RWPE1 (cell line): Measurements from ENCODE around the gene USF1.

Experiments used
- CTCF ChIA-PET: fragments of 350-600 bp; sonication (Branson Sonifier 250); formaldehyde crosslinking; extraction: SDS; loops from one replicate; lab custom pipeline; 2021; lab: Yijun Ruan, JAX
- POLR2A ChIA-PET: fragments of 400-600 bp; formaldehyde crosslinking; extraction: SDS; loops from one replicate; lab custom pipeline; 2020; ENCODE audit warnings: antibody characterized with exemption; ENCODE audit not compliant: low non-redundant PET; lab: Yijun Ruan, JAX
- DNase-seq: peaks from one replicate; pipeline ENCODE4 v3.0.0; 2012; ENCODE audit warnings: low spot score
- H3K27ac ChIP-seq: fragments of 450-650 bp; 2 replicates; pipeline ENCODE4 v1.5.1; 2017
- TF ChIP-seq, protein P1 (sequence below): fragments of 450-650 bp; conservative IDR thresholded peaks from 2 replicates; pipeline ENCODE4 v1.5.1; 2017; ENCODE audit warnings: low read depth, mild to moderate bottlenecking

USF1 gene

DNA sequence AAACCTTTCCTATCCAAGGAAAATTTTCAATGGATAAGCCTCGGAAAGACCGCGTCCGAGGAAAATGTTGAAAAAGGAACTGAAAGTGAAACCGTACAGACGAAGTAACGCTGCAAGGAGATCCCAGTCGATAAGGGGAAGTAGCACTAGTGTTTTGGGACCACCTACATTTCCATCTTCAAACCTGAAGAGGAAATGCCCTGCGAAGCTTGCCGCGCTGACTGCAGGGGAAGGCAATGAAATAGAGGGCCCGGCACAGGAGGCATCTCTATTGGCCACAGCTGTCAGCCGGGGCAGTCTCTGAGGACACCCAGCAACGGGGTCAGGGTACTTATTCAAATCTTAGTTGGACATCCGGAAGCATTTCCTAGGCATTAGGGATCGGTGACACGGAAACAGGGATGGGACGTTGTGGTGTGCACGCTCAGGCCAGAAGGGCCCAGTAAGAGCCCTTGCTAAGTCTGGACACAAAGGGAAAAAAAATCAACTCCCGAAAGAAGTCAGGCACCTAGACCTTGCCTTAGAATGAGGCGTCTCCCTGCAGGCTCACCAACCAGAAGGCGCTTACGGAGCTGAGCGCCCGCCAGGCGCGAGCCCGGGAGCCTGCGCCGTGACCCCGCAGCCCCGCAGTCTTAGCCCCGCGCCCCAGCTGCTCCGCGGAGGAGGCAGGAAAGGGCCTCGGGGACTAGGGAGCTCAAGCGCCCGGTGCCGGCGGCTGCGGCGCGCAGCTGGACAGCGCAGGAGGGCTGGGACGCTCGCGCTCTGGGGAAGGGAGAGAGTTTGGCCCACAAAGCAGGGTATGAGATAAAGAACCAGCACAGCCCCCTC, 655 bp downstream of the USF1 start:
- CTCF ChIA-PET = interaction anchor here (0.6 to 3.1 kb wide), 7 partner anchors 28 to 65 kb away, joined by 3 to 12 read pairs (median 4); partner anchors contain the start of gene KLHDC9
- POLR2A ChIA-PET = interaction anchor here (0.7 to 2.1 kb wide), 3 partner anchors 24 to 43 kb away, joined by 3 to 9 read pairs (median 5); partner anchors contain the start of gene F11R
- TF ChIP-seq, protein P1, sequence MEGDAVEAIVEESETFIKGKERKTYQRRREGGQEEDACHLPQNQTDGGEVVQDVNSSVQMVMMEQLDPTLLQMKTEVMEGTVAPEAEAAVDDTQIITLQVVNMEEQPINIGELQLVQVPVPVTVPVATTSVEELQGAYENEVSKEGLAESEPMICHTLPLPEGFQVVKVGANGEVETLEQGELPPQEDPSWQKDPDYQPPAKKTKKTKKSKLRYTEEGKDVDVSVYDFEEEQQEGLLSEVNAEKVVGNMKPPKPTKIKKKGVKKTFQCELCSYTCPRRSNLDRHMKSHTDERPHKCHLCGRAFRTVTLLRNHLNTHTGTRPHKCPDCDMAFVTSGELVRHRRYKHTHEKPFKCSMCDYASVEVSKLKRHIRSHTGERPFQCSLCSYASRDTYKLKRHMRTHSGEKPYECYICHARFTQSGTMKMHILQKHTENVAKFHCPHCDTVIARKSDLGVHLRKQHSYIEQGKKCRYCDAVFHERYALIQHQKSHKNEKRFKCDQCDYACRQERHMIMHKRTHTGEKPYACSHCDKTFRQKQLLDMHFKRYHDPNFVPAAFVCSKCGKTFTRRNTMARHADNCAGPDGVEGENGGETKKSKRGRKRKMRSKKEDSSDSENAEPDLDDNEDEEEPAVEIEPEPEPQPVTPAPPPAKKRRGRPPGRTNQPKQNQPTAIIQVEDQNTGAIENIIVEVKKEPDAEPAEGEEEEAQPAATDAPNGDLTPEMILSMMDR = no peak
- peak; percentile 65 for DNase-seq
- H3K27ac ChIP-seq = peak overlapping the region; percentile 91

DNA sequence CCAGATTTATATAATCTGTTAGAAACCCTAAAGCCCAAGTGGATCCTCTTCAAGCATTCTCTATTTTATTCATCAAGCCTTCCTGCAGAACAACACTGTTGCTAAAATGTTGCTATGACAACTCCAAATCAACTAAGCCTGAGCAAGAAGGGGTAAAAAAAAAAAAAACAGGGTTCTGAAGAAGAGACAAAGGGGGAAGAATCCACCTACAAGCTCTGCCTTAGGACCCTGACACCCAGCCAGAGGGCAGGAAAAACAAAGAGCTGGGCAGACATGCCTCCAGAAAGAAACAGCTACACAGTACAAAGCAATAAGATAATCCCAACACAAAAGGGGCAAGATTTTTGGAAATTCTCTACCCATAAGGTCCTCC, 1.3 kb downstream of the USF1 start:
- CTCF ChIA-PET = interaction anchor here (0.9 to 3.1 kb wide), 3 partner anchors 29 to 53 kb away, joined by 4 to 12 read pairs (median 5); partner anchors contain the start of gene KLHDC9
- peak overlapping the region; percentile 91 for H3K27ac ChIP-seq
- POLR2A ChIA-PET = interaction anchor here (0.7 to 2.1 kb wide), 2 partner anchors 24 to 31 kb away, joined by 5 to 9 read pairs; partner anchors contain the start of gene F11R
- DNase-seq = no peak
- TF ChIP-seq, protein P1 = no peak

GRCh38 chr1:161039546-161039945, 6.2 kb downstream of the USF1 start:
- TF ChIP-seq, protein P1 = no peak
- POLR2A ChIA-PET = no interaction called here

GRCh38 chr1:161039154-161039545, 6.6 kb downstream of the USF1 start:
- POLR2A ChIA-PET = interaction anchor here (1.3 kb wide), 1 partner anchor 41 kb away, joined by 4 read pairs; no protein-coding TSS in a partner anchor
- CTCF ChIA-PET = interaction anchor here (0.7 to 0.9 kb wide), 3 partner anchors 34 to 166 kb away, joined by 4 to 5 read pairs (median 4); partner anchors contain the start of gene KLHDC9
- H3K27ac ChIP-seq = peak overlapping the region; percentile 65
- no peak for DNase-seq
- TF ChIP-seq, protein P1 = no peak

More at GRCh38 chr1:161039546-161039945, 6.2 kb downstream of the USF1 start:
- H3K27ac ChIP-seq = peak overlapping the region; percentile 65
- no peak for DNase-seq
- CTCF ChIA-PET = interaction anchor here (0.7 to 1.0 kb wide), 2 partner anchors 57 to 166 kb away, joined by 3 to 5 read pairs; no protein-coding TSS in a partner anchor

GRCh38 chr1:161038523-161039153, 7.1 kb downstream of the USF1 start, which contains the start of gene TSTD1:
Gene TSTD1, minus strand, starts transcription at chr1:161038964. Its CDS starts 75 bp downstream, at chr1:161038889.
- ChIA-PET POLR2A (interaction anchor here (1.2 to 1.3 kb wide), 2 partner anchors 18 to 41 kb away, joined by 4 to 8 read pairs; partner anchors contain the start of gene F11R), CTCF (interaction anchor here (0.7 to 0.9 kb wide), 2 partner anchors 34 to 59 kb away, joined by 4 read pairs; partner anchors contain the start of gene KLHDC9)
- peak; percentile 80 for DNase-seq
- H3K27ac ChIP-seq = peak within 1 kb of the TSS; percentile 65
- TF ChIP-seq, protein P1 = no peak
